Measurements from ENCODE around the gene NCOA1. TPM values are rescaled to one million over a fixed set of nuclear protein-coding genes. Genes with fewer than 3 reads are reported as not detected.
"Not testable (repeated sequence)": the region's sequence is repeated elsewhere in the genome, so short reads cannot be mapped to it uniquely, and the experiment has no call there.

The NCOA1 gene
- total RNA-seq, 4 donors from 2014 or later = 41.3 to 69.6 (median 54.8) TPM

GRCh38 chr2:24559473-24560113, 68.5 kb downstream of the NCOA1 start:
- peaks cover 0 to 2% (median 0%) of the 10 kb centered on the region in 3 donors for H3K36me3 ChIP-seq
- no peak for DNase-seq
- no peak overlapping the region for H3K27ac ChIP-seq
- no peaks in the 10 kb centered on the region for H3K27me3 ChIP-seq
- no peak overlapping the region for H3K4me3 ChIP-seq
- peaks cover 0 to 9% (median 0%) of the 10 kb centered on the region in 4 donors for H3K4me1 ChIP-seq
- H3K9me3 ChIP-seq = no peaks in the 10 kb centered on the region
- TF ChIP-seq, protein P1, sequence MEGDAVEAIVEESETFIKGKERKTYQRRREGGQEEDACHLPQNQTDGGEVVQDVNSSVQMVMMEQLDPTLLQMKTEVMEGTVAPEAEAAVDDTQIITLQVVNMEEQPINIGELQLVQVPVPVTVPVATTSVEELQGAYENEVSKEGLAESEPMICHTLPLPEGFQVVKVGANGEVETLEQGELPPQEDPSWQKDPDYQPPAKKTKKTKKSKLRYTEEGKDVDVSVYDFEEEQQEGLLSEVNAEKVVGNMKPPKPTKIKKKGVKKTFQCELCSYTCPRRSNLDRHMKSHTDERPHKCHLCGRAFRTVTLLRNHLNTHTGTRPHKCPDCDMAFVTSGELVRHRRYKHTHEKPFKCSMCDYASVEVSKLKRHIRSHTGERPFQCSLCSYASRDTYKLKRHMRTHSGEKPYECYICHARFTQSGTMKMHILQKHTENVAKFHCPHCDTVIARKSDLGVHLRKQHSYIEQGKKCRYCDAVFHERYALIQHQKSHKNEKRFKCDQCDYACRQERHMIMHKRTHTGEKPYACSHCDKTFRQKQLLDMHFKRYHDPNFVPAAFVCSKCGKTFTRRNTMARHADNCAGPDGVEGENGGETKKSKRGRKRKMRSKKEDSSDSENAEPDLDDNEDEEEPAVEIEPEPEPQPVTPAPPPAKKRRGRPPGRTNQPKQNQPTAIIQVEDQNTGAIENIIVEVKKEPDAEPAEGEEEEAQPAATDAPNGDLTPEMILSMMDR (IDR thresholded peaks at IDR 0.05) = no peak
- TF ChIP-seq POLR2A (IDR thresholded peaks at IDR 0.05) = no peak

DNA sequence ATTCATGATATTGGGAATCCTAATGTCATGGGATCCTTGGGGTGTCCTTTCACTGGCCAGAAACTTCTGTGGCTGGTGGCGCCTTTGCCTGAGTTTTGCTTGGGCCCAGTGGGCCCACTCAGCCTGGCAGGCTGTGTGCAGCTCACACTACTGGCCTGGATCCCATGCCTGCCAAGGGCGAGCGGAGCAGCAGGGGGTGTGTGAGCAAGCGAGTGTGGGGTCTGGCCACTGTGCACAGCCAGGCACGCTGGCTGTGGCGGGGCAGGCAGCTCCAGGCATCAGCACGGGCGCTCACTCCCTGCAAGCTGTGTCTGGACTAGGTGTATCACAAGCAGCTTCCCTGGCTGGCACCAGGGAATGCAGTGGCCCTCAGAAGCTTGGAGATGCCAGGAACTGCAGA, 74.5 kb downstream of the NCOA1 start:
- no peaks in the 10 kb centered on the region for H3K4me1 ChIP-seq
- H3K36me3 ChIP-seq = peaks cover 0 to 14% (median 0%) of the 10 kb centered on the region in 3 donors
- no peak for DNase-seq
- H3K27ac ChIP-seq = no peak overlapping the region
- TF ChIP-seq POLR2A (IDR thresholded peaks at IDR 0.05) = no peak
- TF ChIP-seq, protein P1 (IDR thresholded peaks at IDR 0.05) = no peak
- H3K4me3 ChIP-seq = no peak overlapping the region
- peaks cover 0 to 3% (median 0%) of the 10 kb centered on the region in 4 donors for H3K9me3 ChIP-seq
- H3K27me3 ChIP-seq = no peaks in the 10 kb centered on the region

GRCh38 chr2:24566209-24566608, 75.2 kb downstream of the NCOA1 start:
- TF ChIP-seq POLR2A (IDR thresholded peaks at IDR 0.05) = no peak
- TF ChIP-seq, protein P1 (IDR thresholded peaks at IDR 0.05) = no peak
- Histone ChIP-seq H3K27ac (no peak overlapping the region), H3K36me3 (peaks cover 0 to 14% (median 0%) of the 10 kb centered on the region in 3 donors), H3K4me3 (no peak overlapping the region), H3K9me3 (peaks cover 0 to 3% (median 0%) of the 10 kb centered on the region in 4 donors), H3K27me3 (no peaks in the 10 kb centered on the region), H3K4me1 (peaks cover 0 to under 1% (median 0%) of the 10 kb centered on the region in 4 donors)
- DNase-seq = no peak

- TF ChIP-seq POLR2A (IDR thresholded peaks at IDR 0.05) = no peak
- TF ChIP-seq, protein P1 (IDR thresholded peaks at IDR 0.05) = no peak
- Histone ChIP-seq H3K9me3 (peaks cover 0 to 3% (median 0%) of the 10 kb centered on the region in 4 donors), H3K36me3 (peaks cover 0 to 14% (median 0%) of the 10 kb centered on the region in 3 donors), H3K4me1 (peaks cover 0 to 5% (median 0%) of the 10 kb centered on the region in 4 donors), H3K27me3 (no peaks in the 10 kb centered on the region), H3K4me3 (no peak overlapping the region), H3K27ac (no peak overlapping the region)
- no peak for DNase-seq
Observed at GRCh38 chr2:24566630-24567029, 75.6 kb downstream of the NCOA1 start.

DNA sequence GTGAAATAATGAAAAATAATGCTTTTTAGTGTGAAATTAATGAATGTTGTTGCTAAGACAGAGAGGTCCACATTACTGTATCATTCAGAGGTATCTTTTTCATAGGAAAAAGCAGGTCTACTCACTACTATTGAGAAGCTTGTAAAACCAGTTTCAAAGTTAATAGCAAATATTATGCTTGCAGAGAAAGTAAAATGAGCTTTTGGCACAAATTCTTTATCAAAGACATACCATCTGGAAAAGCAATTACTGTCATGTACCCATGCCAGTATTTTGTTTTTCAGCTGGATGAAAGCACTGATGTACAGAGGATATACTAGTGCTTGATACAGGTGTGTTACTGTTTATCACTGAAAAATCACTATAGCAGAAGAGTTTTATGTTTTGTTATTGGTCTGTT, 77.5 kb downstream of the NCOA1 start:
- Histone ChIP-seq H3K9me3 (peaks cover 0 to 3% (median 0%) of the 10 kb centered on the region in 4 donors), H3K27me3 (no peaks in the 10 kb centered on the region), H3K4me3 (no peak overlapping the region), H3K27ac (no peak overlapping the region), H3K36me3 (peaks cover 0 to 14% (median 0%) of the 10 kb centered on the region in 3 donors), H3K4me1 (peaks cover 0 to 6% (median 0%) of the 10 kb centered on the region in 4 donors)
- DNase-seq = no peak
- TF ChIP-seq, protein P1 (IDR thresholded peaks at IDR 0.05) = no peak
- TF ChIP-seq POLR2A (IDR thresholded peaks at IDR 0.05) = no peak

DNA sequence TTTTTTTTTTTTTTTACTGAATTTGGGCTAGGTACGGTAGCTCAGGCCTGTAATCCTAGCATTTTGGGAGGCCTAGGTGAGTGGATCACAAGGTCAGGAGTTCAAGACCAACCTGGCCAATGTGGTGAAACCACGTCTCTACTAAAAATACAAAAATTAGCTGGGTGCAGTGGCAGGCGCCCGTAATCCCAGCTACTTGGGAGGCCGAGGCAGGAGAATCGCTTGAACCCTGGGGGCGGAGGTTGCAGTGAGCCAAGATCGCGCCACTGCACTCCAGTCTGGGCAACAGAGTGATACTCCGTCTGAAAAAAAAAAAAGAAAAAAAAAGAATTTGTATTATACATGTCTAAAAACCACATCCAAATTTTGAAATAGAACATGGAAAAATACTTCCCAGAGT, 78.5 kb downstream of the NCOA1 start:
- H3K36me3 ChIP-seq = peaks cover 0 to 14% (median 0%) of the 10 kb centered on the region in 3 donors
- H3K9me3 ChIP-seq, H3K4me1 ChIP-seq, H3K27me3 ChIP-seq, DNase-seq, H3K4me3 ChIP-seq, H3K27ac ChIP-seq: not testable (repeated sequence)
